ENCODE results near the gene PECR. TPM values are rescaled to one million over a fixed set of nuclear protein-coding genes. Genes with fewer than 3 reads are reported as not detected.

The PECR gene
- total and polyA plus RNA-seq, 9 of the 15 experiments (the other 6 are each of a cell fraction or from before 2014, with no cell fraction given) = 1.1 to 10.3 (median 8.2) TPM

DNA sequence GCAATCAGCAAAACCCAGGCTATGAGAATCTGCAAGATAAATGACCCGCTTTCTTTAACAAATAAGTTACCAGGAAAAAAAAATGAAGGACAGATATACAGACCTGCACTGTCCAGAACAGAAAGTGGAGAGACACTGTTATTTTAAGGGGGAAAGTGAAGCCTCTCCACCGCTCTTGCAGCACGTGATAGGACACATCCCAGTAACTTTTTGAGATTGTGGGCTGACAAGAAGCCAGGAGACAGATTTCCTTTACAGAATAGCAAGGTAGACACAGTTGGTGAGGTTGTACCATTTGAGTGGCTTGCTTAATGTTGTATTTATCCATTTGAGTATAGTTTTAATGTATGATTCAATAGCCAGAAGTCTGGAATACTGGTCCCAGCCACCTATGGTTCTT, 13.1 kb upstream of the PECR start:
- intact Hi-C loops (cut with micrococcal nuclease) = no loop called here
- 15% methylated on average over 3 of the region's 3 CpGs for WGBS (ENCODE audit: insufficient coverage, low coverage, missing lambda C conversion rate)
- ChIA-PET CTCF (ENCODE audit: low intra/inter-chr PET ratio) (no interaction called here), POLR2A (interaction anchor here (1.2 kb wide), 1 partner anchor 13 kb away, joined by 4 read pairs; no protein-coding TSS in a partner anchor)
- no peaks in the 10 kb centered on the region for H3K27me3 ChIP-seq (ENCODE audit: control insufficient read depth in 2 of 2, insufficient read depth in 2 of 2, low read length in 2 of 2)
- H3K9ac ChIP-seq (ENCODE audit: insufficient read depth in 1 of 2, low read depth in 2 of 2, low read length in 2 of 2) = no peak overlapping the region
- H3K36me3 ChIP-seq (ENCODE audit: control insufficient read depth, insufficient read depth, low read length) = no peaks in the 10 kb centered on the region
- no peak overlapping the region for H3K4me3 ChIP-seq
- no peaks in the 10 kb centered on the region for H3K9me3 ChIP-seq (replicated peaks; ENCODE audit: control insufficient read depth, insufficient read depth, low read depth, low read length)
- H4K20me1 ChIP-seq (replicated peaks; ENCODE audit: control insufficient read depth, insufficient read depth, low read length) = no peaks in the 10 kb centered on the region
- no peak overlapping the region for H3K4me2 ChIP-seq (ENCODE audit: insufficient read depth, low read length)
- in situ Hi-C loops (cut with MboI) = no loop called here
- no peak overlapping the region for H3K27ac ChIP-seq (ENCODE audit: extremely low read depth, low read depth, low read length)
- DNase-seq (ENCODE audit: extremely low read depth in 1 of 4, low spot score in 3 of 4) (no peak), ATAC-seq (no peak), FAIRE-seq (no peak)
- H3K9me1 ChIP-seq (ENCODE audit: control insufficient read depth, insufficient read depth, low read length) = no peaks in the 10 kb centered on the region
- no peaks in the 10 kb centered on the region for H3K79me2 ChIP-seq (ENCODE audit: control insufficient read depth, insufficient read depth, low read length)
- no TSS peak for BruUV-seq (replicated peaks)
- H2AFZ ChIP-seq (ENCODE audit: low read depth, low read length) = no peak overlapping the region
- no peaks in the 10 kb centered on the region for H3K4me1 ChIP-seq (replicated peaks in 1 of 2; ENCODE audit: control insufficient read depth in 2 of 2, insufficient read depth in 2 of 2, low read length in 2 of 2)
- TF ChIP-seq, protein P1, sequence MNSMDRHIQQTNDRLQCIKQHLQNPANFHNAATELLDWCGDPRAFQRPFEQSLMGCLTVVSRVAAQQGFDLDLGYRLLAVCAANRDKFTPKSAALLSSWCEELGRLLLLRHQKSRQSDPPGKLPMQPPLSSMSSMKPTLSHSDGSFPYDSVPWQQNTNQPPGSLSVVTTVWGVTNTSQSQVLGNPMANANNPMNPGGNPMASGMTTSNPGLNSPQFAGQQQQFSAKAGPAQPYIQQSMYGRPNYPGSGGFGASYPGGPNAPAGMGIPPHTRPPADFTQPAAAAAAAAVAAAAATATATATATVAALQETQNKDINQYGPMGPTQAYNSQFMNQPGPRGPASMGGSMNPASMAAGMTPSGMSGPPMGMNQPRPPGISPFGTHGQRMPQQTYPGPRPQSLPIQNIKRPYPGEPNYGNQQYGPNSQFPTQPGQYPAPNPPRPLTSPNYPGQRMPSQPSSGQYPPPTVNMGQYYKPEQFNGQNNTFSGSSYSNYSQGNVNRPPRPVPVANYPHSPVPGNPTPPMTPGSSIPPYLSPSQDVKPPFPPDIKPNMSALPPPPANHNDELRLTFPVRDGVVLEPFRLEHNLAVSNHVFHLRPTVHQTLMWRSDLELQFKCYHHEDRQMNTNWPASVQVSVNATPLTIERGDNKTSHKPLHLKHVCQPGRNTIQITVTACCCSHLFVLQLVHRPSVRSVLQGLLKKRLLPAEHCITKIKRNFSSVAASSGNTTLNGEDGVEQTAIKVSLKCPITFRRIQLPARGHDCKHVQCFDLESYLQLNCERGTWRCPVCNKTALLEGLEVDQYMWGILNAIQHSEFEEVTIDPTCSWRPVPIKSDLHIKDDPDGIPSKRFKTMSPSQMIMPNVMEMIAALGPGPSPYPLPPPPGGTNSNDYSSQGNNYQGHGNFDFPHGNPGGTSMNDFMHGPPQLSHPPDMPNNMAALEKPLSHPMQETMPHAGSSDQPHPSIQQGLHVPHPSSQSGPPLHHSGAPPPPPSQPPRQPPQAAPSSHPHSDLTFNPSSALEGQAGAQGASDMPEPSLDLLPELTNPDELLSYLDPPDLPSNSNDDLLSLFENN (IDR thresholded peaks at IDR 0.05; ENCODE audit: low read depth in 2 of 2, low read length in 2 of 2) = no peak
- TF ChIP-seq NR2F6 (CRISPR knock-in tag; IDR thresholded peaks at IDR 0.05) (no peak), ZNF316 (IDR thresholded peaks at IDR 0.05) (no peak), XRCC4 (IDR thresholded peaks at IDR 0.05; ENCODE audit: extremely low read depth, insufficient read depth, insufficient read length) (no peak), ARID3B (CRISPR knock-in tag; IDR thresholded peaks at IDR 0.05; ENCODE audit: borderline replicate concordance) (no peak), GATAD2B (IDR thresholded peaks at IDR 0.05; ENCODE audit: borderline replicate concordance) (no peak), ZNF436 (CRISPR knock-in tag; IDR thresholded peaks at IDR 0.05) (no peak), MTF1 (CRISPR knock-in tag; IDR thresholded peaks at IDR 0.05; ENCODE audit: borderline replicate concordance) (no peak), MBD1 (CRISPR knock-in tag; IDR thresholded peaks at IDR 0.05) (no peak), HNRNPK (IDR thresholded peaks at IDR 0.05; ENCODE audit: low read depth, low read length, poor library complexity, severe bottlenecking) (no peak), STAT6 (CRISPR knock-in tag; IDR thresholded peaks at IDR 0.05) (no peak)
- TF ChIP-seq, protein P2, sequence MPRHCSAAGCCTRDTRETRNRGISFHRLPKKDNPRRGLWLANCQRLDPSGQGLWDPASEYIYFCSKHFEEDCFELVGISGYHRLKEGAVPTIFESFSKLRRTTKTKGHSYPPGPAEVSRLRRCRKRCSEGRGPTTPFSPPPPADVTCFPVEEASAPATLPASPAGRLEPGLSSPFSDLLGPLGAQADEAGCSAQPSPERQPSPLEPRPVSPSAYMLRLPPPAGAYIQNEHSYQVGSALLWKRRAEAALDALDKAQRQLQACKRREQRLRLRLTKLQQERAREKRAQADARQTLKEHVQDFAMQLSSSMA (CRISPR knock-in tag; IDR thresholded peaks at IDR 0.05) = no peak
